HG02840 (cell line): Measurements from ENCODE around the gene MAPK12.
A peak's percentile ranks its signal among the peaks of the same experiment; 100 is the strongest.

Source experiments
- ATAC-seq: cut with Tn5 transposase; IDR thresholded peaks from one replicate; pipeline ENCODE4 v1.9.1; 2021; ENCODE audit warnings: mild to moderate bottlenecking, moderate library complexity, moderate number of reproducible peaks; ENCODE audit not compliant: unreplicated experiment, low FRiP score

MAPK12 gene

GRCh38 chr22:50269573-50269969, 8.1 kb upstream of the MAPK12 start:
- no peak for ATAC-seq

DNA sequence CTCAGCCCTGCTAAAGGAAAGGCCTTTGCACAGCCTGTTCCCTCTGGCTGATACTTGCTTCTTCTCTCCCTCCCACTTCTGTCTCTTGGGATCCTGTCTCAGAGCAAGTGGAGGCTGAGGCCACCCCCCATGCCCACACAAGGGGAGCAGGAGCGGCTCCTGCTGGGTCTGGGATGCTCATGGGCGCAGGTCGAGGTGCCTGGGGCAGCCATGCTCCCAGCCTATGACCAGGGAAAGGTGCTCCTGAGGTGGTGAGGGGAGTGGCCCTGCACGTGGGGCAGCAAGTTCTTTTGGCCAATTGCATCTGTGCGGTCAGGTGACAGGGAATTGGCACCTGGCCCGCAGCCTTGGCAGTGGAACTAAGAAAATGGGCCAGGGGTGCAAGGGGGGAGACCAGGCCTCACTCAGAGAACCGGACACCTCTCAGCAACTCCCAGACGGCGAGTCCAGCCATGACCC, 7.2 kb upstream of the MAPK12 start:
- no peak for ATAC-seq

- ATAC-seq: no peak
These were observed 6.3 kb upstream of the MAPK12 start for GRCh38 chr22:50267591-50268390.

DNA sequence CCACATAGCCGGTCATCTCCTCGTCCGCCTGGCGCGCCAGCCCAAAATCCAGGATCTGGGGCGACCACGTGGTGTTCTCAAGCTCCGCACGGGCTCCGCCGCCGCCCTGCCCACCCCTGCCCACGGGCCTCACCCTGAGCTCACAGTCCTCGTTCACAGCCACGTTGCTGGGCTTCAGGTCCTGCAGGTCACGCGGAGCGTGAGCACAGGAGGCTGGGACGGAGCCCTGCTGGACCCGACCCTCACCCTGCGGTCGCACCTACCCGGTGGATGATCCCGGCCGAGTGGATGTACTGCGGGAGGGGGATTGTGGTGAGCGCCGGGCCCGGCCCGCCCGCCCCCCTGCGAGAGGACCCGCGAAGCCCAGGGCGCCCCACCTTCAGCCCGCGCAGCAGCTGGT, 5.5 kb upstream of the MAPK12 start:
- no peak for ATAC-seq

DNA sequence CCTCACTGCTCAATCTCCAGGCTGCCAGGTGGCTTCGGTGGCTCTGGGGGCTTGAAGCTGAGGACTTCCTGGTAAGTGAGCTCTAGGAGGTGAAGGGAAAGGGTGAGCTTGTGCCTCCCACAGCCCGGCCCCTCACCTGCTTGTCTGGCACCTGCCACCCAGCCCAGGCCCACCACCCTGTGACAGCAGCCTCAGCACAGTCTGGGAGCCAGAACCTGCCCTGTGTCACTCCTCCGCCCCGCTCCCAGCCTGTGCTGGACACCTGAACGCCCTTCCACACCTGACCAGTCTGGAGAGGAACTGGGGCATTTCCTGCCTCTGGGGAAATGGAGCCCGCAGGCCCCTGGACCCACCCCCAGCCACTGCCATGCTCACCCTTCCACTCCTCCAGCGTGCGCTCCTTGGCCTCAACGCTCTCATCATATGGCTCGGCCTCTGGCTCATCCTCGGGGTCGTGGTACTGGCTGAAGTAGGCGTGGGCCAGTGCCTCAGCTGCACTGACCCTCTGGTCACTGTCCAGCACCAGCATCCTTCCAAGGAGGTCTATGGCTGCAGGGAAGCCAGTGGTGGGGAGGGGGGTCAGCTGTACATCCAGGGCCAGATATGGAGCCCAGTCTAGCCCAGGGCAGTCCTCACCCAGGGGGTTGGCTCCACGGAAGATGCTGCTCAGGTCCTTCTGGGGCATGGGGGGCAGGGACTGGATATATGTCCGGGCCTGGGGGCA, 3.6 kb upstream of the MAPK12 start:
- no peak for ATAC-seq

- no peak for ATAC-seq
These were observed 2.7 kb upstream of the MAPK12 start for GRCh38 chr22:50264104-50264745.

- ATAC-seq: no peak
These were observed 1.6 kb upstream of the MAPK12 start for GRCh38 chr22:50262973-50263617.

GRCh38 chr22:50262460-50262911, 1.0 kb upstream of the MAPK12 start:
- no peak for ATAC-seq

DNA sequence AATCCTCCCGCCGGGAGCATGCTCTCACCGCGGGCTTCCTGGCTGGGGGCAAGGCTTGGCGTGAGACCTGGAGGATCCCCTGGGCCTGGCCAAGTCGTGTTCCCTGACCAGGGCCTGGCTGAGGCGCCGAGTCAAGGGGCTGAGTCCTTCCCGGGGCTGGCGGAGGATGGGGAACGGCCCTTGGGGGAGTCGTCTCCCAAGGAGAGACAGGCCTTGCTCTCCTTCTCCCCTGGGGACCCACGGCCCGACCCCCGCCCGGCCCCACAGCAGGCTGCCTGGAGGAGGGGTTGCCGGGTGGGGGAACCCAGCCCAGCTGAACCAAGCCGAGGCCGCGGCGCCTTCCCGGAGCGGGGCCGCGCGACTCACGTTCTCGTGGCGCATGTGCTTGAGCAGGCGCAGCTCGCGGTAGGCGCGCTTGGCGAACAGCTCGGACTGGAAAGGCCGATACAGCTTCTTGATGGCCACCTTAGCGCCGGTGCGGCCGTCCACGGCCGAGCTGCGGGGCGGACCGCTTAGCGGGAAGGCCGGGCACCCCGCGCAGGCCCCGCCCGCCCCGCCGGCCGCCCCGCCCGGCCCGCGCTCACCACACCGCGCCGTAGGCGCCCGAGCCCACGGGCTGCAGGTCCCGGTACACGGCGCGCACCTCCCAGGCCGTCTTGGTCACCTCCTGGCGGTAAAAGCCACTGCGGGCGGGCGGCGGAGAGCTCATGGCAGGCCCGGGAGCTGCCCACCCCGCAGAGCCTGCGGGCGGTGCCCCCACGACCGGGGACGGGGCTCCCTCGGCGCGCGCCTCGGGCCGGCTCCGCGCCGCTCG, 475 bp downstream of the MAPK12 start:
- ATAC-seq: peak; percentile 27

GRCh38 chr22:50260434-50260800, 1.1 kb downstream of the MAPK12 start:
- no peak for ATAC-seq

GRCh38 chr22:50259302-50259701, 2.2 kb downstream of the MAPK12 start:
- ATAC-seq: no peak

DNA sequence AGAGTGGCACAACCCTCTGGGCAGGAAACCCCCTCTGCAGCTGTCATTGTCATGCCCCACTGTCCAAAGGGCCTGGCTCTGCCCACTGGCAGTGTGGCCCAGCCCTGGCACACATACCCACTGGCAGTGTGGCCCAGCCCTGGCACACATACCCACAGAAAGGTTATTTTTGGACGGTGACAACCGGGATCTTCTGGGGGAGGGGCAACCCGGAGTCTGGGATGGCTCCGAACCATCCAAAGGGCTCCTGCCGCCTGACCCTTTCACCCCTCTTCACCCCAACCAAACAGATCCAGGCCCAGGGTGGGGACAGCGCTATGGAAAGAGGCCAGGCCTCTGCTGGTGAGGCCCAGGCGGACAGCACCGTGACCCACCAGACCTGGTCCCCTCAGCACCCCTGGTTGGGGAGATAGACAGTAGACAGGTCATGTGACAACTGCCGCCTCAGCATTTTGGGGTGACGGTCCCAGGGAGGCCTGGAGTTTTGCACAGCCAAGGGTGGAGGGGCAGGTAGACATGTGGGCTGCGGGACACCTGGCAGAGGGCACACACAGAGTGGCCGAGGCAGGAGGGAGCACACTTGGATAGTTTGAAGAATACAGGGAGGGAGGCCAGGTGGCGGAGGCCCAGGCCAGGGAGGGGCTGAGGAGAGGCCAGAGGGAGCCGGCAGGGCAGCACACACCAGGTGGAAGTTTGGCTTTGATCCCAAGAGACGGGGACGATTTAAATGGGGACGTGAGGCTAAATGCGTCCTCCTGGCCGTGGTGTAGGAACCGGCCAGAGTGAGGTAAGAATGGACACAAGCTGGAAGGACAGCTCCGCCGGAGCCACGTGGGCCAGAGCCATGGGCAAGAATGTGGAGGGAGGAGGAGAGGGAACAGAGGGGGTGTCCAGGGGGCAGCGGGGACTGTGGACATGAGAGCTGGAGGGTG, 2.9 kb downstream of the MAPK12 start:
- ATAC-seq: no peak

DNA sequence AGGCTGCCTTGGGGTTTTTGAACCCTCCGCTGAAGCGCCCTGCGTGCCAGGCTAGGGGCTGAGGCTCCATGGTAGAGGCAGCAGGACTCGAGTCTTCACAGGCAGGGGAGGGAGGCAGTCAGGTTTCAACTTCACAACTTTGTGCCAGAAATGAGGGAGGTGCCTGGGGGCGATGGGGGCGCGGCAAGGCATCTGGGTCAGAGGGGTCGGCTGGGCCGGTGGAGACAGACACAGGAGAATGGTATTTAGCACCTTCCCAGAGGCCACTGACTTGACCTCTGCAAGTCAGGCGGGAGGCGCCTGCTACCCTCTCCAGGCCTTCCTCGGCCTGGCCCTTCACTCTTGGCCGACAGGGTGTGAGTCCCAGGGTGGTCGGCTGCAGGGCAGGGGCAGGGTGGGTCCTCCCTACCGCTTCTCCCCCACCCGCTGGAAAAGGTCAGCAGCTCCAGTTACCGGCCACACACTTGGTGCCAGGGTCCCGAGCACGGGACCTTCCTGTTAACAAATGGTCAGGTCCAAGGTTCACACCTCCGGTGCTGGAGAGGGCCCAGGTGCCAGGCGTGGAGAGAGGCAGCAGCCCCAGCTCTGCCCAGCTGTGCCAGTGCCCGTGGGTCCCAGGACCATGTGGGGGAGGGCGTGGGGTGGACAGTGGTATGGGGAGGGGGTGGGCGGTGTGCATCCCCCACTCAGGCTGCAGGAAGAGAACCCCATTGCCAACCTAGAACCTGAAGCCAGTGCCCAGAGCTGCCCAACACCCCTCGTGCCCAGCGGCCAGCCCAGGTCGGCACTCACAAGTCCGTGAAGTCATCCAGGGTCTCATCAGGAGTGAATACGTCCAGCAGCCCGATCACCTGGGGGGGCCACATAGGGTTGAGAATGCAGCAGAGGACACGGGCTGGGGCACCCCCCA, 3.8 kb downstream of the MAPK12 start:
- ATAC-seq: no peak

- no peak for ATAC-seq
These were observed 4.4 kb downstream of the MAPK12 start for GRCh38 chr22:50257041-50257440.

GRCh38 chr22:50256258-50256862, 5.1 kb downstream of the MAPK12 start:
- no peak for ATAC-seq

- no peak for ATAC-seq
These were observed 5.9 kb downstream of the MAPK12 start for GRCh38 chr22:50255607-50256006.

- ATAC-seq: no peak
These were observed 6.4 kb downstream of the MAPK12 start for GRCh38 chr22:50255099-50255498.

DNA sequence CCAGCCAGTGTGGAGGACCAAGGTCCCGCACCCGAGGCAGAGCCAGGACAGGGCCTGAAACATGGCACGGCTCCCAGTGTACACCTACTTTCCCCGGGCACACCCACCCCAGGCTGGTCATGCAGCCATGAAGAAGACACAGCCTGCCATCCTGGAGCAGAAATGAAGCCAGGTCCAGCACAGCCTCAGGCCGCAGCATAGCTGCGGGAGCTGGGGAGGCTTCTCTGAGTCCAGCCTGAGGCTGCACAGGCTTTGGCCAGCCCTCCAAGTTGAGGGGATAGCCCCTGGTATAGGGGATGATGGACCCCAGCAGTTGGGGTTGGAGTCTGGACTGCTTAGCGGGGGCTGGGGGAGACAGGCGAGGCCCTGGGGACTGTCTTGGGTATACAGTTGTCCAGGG, 7.5 kb downstream of the MAPK12 start:
- ATAC-seq: no peak
